ENCODE results near the gene ERGIC3.
A peak's percentile ranks its signal among the peaks of the same experiment; 100 is the strongest.
"Not testable (repeated sequence)": the region's sequence is repeated elsewhere in the genome, so short reads cannot be mapped to it uniquely, and the experiment has no call there.

Gene ERGIC3

DNA sequence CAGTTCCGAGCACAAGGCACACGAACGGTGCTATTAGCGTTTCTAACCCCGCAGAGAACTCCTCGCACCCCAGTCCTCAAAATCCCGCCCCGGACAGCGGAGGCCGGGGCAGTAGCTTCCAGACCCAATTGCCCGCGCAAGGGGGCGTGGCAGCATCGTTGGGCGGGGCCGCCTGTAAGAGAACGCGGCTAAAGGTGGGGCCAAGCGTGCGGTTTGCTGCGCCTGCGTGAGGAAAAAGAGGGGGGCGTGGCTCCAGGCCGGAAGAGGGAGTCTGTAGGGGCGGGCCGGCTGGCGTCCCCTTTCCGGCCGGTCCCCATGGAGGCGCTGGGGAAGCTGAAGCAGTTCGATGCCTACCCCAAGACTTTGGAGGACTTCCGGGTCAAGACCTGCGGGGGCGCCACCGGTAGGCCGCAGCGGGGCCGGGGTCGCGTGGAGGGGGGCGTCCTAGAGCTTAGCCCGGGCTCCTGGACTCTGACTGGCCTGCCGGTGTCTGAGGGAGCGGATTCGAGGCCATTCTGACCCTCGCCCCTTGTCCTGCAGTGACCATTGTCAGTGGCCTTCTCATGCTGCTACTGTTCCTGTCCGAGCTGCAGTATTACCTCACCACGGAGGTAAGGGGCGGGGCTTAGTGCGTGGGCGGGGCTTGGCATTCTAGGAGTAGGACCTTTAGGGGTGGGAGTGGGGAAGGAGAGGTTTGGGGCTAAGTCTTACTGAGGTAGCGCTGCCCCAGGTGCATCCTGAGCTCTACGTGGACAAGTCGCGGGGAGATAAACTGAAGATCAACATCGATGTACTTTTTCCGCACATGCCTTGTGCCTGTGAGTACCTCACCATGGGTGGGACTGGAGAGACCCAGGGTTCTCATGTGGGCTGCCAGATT lies at the start of gene ERGIC3:
Gene ERGIC3, plus strand, starts transcription at position 296 of the 880 bp plus-strand sequence. Its CDS starts 20 bp downstream, at position 316.
- DNase-seq (ENCODE audit: low spot score): peak; percentile 97

DNA sequence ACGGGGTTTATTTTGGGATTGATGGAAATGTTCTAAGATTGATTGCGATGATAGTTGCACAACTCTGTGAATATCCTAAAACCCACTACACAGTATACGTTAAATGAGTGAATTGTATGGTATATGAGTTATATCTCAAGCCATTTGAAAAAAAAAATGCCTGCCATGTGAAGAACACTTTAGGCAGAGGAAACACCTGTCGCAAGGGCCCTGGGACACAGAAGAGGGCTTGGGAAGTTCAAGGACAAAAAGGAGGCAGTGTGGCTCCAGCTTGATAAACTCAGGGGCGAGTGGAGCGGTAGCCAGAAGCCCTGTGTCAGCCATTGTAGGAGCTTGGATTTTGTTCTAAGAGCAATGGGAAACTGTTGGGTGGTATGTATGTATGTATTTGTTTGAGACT lies 49.5 kb upstream of the ERGIC3 start:
- no peak for DNase-seq (ENCODE audit: low spot score)

GRCh38 chr20:35496481-35496880 lies 45.4 kb upstream of the ERGIC3 start:
- DNase-seq (ENCODE audit: low spot score): no peak

- no peak for DNase-seq (ENCODE audit: low spot score)
These were observed 44.6 kb upstream of the ERGIC3 start for GRCh38 chr20:35497320-35497719.

DNA sequence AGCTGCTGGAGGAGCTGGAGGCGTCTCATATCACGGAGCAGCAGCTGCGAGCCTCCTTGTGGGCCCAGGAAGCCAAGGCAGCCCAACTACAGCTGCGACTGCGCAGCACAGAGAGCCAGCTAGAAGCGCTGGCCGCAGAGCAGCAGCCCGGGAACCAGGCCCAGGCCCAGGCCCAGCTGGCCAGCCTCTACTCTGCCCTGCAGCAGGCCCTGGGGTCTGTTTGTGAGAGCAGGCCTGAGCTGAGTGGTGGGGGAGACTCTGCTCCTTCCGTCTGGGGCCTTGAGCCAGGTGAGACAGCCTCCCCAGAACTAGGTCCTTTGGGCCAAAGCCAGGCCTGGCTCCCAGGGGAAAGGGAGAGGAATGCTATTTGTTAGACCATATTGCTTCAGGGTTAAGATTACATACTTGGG lies 44.1 kb upstream of the ERGIC3 start:
- DNase-seq (ENCODE audit: low spot score): no peak

DNA sequence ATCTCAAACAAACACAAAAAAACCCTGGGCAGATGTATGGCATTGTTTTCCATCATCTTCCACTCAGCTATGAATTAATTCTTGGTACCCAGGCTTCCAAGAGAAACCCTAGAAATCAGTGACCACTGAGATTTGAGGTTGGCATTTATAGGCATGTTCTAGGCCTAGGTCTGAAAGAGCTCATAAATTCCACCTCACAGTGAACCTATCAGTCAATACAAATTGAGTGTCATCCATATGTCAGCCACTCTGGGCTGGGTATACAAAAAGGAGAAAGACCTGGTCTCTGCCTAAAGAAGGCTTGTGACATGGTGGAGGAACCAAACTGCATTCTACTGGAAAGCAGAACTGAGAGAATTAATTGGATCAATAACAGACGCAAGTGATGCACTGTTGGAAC lies 42.6 kb upstream of the ERGIC3 start:
- DNase-seq (ENCODE audit: low spot score): no peak

- DNase-seq (ENCODE audit: low spot score): no peak
These were observed 39.5 kb upstream of the ERGIC3 start for GRCh38 chr20:35502352-35502751.

DNA sequence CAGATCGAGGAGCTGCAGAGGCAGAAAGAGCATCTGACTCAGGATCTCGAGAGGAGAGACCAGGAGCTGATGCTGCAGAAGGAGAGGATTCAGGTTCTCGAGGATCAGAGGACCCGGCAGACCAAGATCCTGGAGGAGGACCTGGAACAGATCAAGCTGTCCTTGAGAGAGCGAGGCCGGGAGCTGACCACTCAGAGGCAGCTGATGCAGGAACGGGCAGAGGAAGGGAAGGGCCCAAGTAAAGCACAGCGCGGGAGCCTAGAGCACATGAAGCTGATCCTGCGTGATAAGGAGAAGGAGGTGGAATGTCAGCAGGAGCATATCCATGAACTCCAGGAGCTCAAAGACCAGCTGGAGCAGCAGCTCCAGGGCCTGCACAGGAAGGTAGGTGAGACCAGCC lies 38.6 kb upstream of the ERGIC3 start:
- DNase-seq (ENCODE audit: low spot score): no peak

DNA sequence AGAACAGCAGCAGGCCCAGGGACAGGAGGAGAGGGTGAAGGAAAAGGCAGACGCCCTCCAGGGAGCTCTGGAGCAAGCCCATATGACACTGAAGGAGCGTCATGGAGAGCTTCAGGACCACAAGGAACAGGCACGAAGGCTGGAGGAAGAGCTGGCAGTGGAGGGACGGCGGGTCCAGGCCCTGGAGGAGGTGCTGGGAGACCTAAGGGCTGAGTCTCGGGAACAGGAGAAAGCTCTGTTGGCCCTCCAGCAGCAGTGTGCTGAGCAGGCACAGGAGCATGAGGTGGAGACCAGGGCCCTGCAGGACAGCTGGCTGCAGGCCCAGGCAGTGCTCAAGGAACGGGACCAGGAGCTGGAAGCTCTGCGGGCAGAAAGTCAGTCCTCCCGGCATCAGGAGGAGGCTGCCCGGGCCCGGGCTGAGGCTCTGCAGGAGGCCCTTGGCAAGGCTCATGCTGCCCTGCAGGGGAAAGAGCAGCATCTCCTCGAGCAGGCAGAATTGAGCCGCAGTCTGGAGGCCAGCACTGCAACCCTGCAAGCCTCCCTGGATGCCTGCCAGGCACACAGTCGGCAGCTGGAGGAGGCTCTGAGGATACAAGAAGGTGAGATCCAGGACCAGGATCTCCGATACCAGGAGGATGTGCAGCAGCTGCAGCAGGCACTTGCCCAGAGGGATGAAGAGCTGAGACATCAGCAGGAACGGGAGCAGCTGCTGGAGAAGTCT lies 37.9 kb upstream of the ERGIC3 start:
- DNase-seq (ENCODE audit: low spot score): no peak

DNA sequence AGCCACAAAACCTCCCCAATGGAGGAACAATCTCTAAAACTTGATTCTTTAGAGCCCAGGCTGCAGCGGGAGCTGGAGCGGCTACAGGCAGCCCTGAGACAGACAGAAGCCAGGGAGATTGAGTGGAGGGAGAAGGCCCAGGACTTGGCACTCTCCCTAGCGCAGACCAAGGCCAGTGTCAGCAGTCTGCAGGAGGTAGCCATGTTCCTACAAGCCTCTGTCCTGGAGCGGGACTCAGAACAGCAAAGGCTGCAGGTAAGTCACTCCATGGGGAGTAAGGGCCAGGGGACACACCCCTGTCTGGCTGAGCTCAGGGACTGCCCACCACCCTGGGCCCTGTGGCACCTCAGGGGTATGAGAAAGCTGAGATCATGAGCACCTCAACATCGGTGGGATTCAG lies 37.1 kb upstream of the ERGIC3 start:
- no peak for DNase-seq (ENCODE audit: low spot score)

DNA sequence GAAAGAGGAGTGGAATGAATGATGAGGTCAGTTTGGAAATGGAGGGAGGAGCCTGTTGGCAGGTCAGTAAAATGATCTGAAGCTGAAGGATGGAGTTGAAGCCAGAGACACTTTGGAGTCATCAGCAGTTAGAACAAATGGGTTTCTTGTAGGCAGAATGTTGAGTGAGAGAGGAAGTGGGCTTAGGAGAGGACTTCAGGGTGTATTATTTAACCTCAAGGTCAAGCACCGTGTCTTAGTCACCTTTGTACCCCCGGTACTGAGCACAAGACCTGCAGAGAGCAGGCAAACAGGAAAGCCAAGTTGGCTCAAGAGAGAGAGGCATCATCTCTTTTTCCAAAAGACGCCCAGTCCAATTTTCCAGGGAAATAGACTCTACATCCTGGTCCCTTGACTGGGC lies 35.7 kb upstream of the ERGIC3 start:
- DNase-seq (ENCODE audit: low spot score): no peak

DNA sequence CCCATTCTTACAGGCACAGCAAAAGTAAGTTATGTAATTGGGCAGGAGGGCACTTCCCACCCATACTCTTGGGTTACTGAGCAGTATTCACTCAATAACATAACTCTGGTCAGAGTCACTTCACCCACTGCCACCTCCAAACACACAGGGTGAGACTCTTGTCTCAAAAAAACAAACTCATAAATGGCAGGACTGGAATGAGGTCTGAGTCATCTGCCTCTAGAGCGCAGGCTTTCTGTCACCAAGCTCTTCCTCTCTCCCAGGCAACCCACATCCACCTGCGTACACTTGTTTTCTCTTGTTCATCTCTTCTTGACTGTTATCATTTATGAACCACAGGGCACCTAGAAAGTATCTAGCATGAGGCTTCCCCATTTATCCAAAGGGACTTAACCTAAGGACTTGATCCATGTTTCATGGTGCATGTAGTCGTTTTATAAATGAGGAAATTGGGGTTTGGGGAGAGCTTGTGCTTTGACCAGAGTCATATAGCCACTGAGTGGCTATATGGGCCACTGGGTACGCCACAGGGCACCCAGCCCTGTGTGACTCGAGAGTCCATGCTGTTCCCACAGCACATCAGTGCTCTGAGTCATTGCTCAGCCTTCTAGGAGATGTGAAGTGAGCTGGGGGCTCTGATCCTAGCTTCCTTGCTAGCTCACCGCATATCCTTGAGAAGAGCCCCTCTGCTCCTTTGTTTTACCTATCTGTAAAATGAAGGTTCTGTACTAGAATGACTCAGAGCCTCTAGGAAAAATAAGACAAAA lies 34.8 kb upstream of the ERGIC3 start:
- peak; percentile 11 for DNase-seq (ENCODE audit: low spot score)

GRCh38 chr20:35508493-35509218 lies 33.2 kb upstream of the ERGIC3 start:
- no peak for DNase-seq (ENCODE audit: low spot score)

DNA sequence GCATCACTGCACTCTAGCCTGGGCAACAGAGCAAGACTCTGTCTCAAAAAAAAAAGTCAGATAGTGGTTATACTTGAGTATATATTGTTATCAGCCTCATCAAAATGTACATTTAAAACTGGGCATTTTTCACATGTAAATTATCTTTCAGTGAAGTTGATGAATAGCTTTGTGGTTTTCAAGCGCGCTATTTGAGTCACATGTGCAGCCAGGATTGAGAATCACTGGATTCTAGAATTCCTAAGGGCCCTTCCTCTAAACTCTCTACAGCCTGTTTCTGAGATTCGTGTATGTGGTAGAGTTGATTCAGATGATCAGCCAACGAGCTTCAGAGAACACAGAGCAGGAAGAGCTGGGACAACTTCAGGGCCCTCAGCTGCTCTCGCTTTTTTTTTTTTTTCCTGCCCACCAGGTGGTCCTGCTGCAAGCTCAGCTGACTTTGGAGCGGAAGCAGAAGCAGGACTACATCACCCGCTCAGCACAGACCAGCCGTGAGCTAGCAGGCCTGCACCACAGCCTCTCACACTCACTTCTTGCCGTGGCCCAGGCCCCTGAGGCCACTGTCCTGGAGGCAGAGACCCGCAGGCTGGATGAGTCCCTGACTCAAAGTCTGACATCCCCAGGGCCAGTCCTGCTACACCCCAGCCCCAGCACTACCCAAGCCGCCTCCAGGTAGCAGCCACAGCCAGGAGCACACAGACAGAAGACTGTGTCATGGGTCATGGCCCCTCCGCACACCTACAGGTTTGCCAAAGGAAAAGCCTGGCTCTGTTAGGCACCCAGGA lies 30.7 kb upstream of the ERGIC3 start:
- no peak for DNase-seq (ENCODE audit: low spot score)

DNA sequence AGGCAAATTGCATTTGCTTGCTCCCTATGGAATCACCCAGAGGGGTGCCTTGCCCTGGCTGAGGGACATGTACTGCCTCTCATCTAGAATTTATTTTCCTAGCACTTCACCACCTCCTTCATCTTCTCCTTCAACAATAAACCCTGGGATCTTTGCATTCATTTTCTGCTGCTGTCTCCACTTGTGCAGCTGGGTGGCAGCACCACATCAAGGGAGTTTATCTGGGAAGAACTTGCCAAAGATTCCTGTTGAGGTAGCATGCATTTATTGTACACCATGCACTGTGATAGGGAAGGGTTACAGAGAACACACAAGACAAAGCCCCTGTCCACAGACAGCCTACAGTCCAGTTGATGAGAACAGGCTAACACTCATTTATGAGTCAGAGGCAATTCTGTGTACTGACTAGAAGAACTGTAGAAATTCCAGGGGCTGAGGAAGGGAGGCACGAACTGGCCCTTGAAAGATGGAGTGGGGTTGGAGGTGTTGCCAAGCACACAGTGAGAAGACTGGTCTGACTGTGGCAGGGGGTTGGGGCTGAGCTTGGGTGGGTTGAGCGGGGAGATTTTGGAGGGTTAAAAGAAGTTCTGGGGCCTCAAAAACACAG lies 30.0 kb upstream of the ERGIC3 start:
- DNase-seq (ENCODE audit: low spot score): no peak

DNA sequence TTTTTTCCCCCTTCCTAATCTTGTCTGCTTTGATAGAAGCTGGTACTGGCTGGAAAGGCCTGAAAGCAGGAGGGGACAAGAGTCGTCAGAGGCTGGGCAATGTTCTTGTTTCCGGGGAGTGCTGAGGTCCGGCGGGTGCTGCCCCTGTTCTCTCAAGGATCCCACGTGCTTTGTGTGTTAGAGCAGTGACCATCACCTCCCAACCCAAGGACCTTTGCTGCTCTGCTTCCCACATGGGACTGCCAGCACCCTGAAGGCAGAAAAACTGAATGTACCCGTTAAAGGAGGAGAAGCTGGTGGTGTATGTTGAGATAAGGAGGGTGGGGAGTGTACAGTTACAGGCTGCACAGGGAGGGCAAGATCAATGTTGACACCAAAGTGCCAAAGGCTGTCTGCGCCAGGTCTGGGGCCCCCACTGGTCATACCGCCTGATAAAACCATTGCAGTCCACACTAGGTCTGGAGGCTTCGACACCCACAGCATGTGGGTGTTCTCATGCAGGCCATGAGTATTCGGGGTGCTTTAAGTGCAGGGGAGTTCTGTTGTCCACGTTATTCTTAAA lies 27.4 kb upstream of the ERGIC3 start:
- DNase-seq (ENCODE audit: low spot score): no peak

DNA sequence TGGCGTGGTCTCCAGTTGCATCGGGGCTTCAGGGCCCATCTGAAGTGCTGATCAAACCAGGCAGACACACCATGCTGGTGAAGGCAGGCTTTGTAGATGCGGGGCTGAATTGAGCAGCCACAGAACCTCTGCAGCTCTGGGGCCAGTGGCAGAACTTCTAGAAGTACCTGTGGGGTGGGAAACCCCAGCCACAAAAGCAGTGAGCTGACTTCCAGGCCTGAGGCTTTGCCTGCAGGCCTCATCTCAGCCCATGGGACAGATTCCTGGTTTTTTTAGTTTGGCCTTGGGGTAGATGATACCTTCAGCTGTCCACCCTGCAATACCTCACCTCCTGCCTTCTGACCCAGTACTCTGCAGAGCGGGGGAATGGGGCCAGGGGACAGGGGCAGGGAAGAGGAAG lies 26.5 kb upstream of the ERGIC3 start:
- DNase-seq (ENCODE audit: low spot score): no peak

DNA sequence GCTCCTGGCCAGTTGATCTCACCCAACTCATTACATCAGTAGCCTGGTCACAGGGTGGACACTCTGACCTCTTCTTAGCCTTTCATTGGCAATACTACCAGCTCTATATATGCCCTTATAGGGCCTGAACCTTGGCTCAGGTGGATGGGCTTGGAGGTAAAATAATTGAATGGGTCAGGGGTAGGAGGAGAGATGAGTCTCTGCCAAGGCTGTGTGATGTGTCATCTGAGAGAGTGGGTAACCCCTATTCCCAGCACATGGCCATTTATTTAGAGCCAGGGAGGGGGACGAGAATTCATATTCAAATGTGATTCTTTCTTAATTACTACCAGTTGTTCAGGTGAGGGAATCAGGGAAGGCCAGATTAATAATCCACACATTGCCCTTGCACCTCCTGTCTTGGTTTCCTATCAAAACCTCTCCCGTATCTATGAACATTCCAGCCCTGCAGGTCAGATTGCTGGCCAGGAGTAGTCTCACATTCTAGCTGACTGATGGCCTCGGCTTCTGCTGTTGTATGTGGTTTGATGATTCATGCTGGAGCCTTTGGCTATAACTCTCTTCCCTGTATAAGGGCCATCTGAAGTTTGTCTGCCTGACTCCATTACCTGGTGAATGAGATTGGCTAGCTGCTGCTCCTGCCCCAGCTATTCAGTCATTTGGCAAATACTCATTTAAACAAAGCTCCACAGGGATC lies 25.8 kb upstream of the ERGIC3 start:
- DNase-seq (ENCODE audit: low spot score): no peak

DNA sequence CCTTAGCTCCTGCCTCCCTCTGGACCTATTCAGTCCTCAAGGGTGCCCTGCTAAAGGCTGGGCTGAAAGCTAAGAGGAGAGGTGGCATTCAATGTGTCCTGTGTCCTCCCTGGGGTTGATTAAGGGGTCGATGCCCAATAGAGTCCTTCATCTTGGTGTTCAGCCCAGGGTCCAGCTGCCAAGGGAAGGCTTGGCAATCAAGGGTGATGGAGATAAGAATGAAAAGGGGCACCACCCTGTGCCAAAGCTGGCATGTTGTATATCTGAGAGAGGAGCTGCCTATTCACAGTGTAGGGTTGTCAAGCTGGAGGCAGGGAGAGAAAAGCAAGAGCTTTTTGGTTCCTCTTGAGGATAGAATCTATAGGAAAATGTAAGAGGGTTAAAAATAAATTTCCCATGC lies 24.8 kb upstream of the ERGIC3 start:
- DNase-seq (ENCODE audit: low spot score): no peak

DNA sequence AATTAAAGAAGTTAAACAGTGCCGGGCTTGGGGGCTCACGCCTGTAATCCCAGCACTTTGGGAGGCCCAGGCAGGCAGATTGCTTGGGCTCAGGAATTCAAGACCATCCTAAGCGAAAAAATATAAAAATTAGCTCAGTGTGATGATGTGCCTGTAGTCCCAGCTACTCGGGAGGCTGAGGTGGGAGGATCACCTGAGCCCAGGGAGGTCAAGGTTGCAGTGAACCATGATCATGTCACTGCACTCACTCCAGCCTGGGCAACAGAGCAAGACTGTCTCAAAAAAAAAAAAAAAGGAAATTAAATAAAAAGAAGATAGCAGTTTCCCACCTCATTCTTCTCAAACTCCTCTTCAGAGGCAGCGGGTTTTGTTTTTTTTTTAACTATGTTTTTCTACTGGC lies 24.1 kb upstream of the ERGIC3 start:
- DNase-seq (ENCODE audit: low spot score): not testable (repeated sequence)

All from CD4-positive, alpha-beta T cell treated with Interleukin-2 at 100 ng/mL for 4 hours (primary cell).